ENCODE results near the gene SLC44A4.
"Not testable (repeated sequence)": the region's sequence is repeated elsewhere in the genome, so short reads cannot be mapped to it uniquely, and the experiment has no call there.

SLC44A4 gene

DNA sequence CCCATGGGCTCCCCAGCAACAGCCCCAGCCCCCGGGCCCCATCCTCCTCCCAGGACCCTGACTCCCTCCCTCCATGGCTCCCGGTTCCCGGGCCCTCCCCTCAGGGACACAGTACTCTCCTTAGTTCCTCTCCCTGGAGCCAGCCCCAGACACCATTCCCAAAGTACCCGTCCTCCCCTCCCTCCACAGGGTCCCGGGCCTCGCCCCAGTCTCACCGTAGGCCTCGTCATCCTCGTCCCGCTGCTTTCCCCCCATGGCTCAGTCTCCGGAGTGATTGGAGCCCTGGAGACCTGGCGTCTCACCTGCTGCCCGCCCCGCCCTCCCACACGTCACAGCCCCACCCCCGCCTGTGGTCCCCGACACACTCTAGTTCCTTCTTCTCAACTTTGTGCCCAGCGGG, at the start of gene SLC44A4:
SLC44A4 (minus strand) TSS at position 272 of the 400 bp plus-strand sequence; CDS start at position 255, 17 bp downstream.
- no peak within 1 kb of the TSS for H3K4me3 ChIP-seq (ENCODE audit: low read length)
- no peak within 1 kb of the TSS for H2AFZ ChIP-seq (ENCODE audit: low read depth, low read length)
- H3K27me3 ChIP-seq (ENCODE audit: insufficient read depth, low read length), result no peaks in the 10 kb centered on the region
- H3K9me3 ChIP-seq (ENCODE audit: low read length), result no peaks in the 10 kb centered on the region
- peaks cover 37% of the 10 kb centered on the region for H3K36me3 ChIP-seq (ENCODE audit: insufficient read depth, low read length)
- no peaks in the 10 kb centered on the region for H3K4me1 ChIP-seq (ENCODE audit: insufficient read depth, low read length)

DNA sequence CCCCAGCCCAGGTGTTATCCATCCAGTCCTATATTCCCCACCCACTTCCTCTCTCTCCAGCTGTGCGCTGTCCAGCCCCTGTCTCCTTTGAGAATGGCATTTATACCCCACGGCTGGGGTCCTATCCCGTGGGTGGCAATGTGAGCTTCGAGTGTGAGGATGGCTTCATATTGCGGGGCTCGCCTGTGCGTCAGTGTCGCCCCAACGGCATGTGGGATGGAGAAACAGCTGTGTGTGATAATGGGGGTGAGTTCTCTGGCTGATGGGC, 49.8 kb upstream of the SLC44A4 start:
- H2AFZ ChIP-seq (ENCODE audit: low read depth, low read length), result no peak overlapping the region
- H3K27me3 ChIP-seq (ENCODE audit: insufficient read depth, low read length), result no peaks in the 10 kb centered on the region
- peaks cover 2% of the 10 kb centered on the region for H3K4me1 ChIP-seq (ENCODE audit: insufficient read depth, low read length)
- H3K9me3 ChIP-seq (ENCODE audit: low read length), result no peaks in the 10 kb centered on the region
- H3K4me3 ChIP-seq (ENCODE audit: low read length), result no peak overlapping the region
- H3K36me3 ChIP-seq (ENCODE audit: insufficient read depth, low read length), result no peaks in the 10 kb centered on the region

DNA sequence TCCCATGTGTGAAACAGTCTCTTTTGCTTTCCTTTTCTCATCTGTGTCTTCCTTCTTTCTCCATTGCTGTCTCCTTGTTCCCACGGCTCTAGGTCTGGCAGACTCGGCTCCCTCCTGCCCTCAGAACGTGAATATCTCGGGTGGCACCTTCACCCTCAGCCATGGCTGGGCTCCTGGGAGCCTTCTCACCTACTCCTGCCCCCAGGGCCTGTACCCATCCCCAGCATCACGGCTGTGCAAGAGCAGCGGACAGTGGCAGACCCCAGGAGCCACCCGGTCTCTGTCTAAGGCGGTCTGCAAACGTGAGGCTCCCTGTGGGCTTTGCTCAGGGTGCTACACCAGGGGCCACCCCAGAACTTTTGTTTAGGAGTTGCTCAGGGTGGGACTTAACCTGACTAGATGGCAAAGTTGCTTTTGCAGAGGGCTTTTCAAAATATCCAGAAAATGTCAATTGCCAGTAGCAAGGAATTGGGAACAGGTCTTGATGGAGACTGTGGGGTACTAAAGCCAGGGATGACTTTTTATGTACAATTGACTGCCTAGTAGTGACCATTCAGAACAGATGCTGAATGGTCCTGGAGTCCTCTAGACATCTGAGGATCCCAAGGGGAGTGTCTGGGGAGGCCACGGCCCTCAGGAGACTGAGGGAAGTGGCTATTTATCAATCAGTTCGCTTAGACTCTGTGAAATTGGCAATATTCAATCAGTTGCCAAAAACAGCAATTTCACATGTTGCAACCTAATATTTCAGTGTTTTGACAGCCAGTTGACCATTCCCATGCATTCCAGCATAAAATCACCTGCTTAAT, 49.3 kb upstream of the SLC44A4 start:
- no peak overlapping the region for H3K4me3 ChIP-seq (ENCODE audit: low read length)
- H3K36me3 ChIP-seq (ENCODE audit: insufficient read depth, low read length), result no peaks in the 10 kb centered on the region

DNA sequence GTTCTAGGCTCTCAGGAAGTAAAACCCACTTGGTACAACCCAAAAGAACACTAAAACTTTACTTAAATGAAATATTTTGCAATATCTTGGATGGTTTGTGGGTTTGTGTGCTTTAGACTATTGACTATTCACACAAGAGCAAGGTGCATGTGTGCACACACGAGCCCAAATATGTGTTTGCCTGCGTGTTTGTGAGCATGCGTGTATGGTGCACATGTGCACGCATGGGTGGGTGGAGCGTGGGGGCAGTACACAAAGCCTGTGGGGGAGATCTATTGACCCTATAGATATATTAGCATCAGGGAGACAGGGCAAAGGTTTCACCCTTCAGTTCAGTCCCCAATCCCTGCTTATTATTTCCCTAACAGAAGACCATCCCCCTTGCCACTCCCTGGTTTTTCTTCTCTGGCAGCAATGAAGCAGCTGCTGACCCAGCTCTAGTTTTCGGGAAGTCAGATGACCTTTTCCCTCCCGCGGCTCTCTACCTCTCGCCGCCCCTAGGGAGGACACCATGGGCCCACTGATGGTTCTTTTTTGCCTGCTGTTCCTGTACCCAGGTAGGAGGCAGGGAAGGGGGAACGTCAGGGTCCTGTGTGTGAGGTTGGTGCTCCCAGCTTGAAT, 48.6 kb upstream of the SLC44A4 start, which contains the start of gene C2:
C2 (plus strand) TSS at position 476 of the 621 bp plus-strand sequence; CDS start at position 512, 36 bp downstream.
- peaks cover 2% of the 10 kb centered on the region for H3K4me1 ChIP-seq (ENCODE audit: insufficient read depth, low read length)
- no peaks in the 10 kb centered on the region for H3K9me3 ChIP-seq (ENCODE audit: low read length)
- H3K4me3 ChIP-seq (ENCODE audit: low read length), result no peak within 1 kb of the TSS
- no peaks in the 10 kb centered on the region for H3K27me3 ChIP-seq (ENCODE audit: insufficient read depth, low read length)
- H2AFZ ChIP-seq (ENCODE audit: low read depth, low read length), result no peak within 1 kb of the TSS
- H3K36me3 ChIP-seq (ENCODE audit: insufficient read depth, low read length), result no peaks in the 10 kb centered on the region

More for the DNA sequence above, 49.3 kb upstream of the SLC44A4 start:
- Histone ChIP-seq H2AFZ (ENCODE audit: low read depth, low read length) (no peak overlapping the region), H3K9me3 (ENCODE audit: low read length) (no peaks in the 10 kb centered on the region), H3K27me3 (ENCODE audit: insufficient read depth, low read length) (no peaks in the 10 kb centered on the region), H3K4me1 (ENCODE audit: insufficient read depth, low read length) (peaks cover 2% of the 10 kb centered on the region)

DNA sequence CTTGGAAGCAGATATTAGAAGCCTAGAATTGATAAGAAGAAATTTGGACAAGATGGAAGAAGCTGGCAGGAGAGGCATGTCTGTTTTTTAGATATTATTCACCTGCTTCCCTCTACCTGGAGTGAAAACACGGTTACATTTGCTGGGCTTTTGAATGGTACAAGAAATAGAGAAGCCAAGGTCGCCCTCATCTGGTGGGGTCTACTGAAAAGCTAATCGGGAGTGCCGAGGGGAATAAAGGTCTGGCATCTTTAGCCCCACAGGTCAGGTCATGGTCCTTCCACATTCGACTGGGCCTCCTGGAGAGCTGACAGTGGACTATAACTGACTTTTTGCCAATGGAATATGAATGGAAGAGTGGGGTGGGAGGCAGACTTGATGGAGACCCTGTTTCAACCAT, 44.1 kb upstream of the SLC44A4 start:
- Histone ChIP-seq H3K9me3 (ENCODE audit: low read length) (no peaks in the 10 kb centered on the region), H2AFZ (ENCODE audit: low read depth, low read length) (no peak overlapping the region), H3K4me3 (ENCODE audit: low read length) (no peak overlapping the region)

DNA sequence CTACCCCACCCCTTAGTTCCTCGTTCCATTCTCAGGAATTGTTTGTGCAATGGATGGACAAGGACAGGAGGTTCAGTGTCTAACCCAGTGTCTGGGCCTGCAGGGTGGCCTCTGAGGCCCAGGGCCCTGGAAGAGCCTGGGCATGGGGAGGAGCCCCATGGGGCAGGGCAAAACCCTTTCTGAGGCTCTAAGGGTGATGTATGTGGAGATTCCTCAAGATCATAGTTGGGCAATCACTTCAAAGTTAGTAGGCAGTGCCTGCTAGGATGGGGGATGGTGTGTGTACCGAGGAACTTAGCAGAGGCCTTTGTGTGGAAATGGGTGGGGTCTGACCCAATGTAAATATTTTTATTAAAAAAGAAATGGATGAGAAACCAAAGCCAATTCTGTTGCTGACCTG, 42.0 kb upstream of the SLC44A4 start:
- Histone ChIP-seq H3K9me3 (ENCODE audit: low read length) (peaks cover 2% of the 10 kb centered on the region), H3K36me3 (ENCODE audit: insufficient read depth, low read length) (no peaks in the 10 kb centered on the region), H2AFZ (ENCODE audit: low read depth, low read length) (no peak overlapping the region), H3K27me3 (ENCODE audit: insufficient read depth, low read length) (no peaks in the 10 kb centered on the region), H3K4me3 (ENCODE audit: low read length) (no peak overlapping the region), H3K4me1 (ENCODE audit: insufficient read depth, low read length) (no peaks in the 10 kb centered on the region)

More for the DNA sequence above, 44.1 kb upstream of the SLC44A4 start:
- no peaks in the 10 kb centered on the region for H3K36me3 ChIP-seq (ENCODE audit: insufficient read depth, low read length)
- peaks cover 2% of the 10 kb centered on the region for H3K4me1 ChIP-seq (ENCODE audit: insufficient read depth, low read length)
- no peaks in the 10 kb centered on the region for H3K27me3 ChIP-seq (ENCODE audit: insufficient read depth, low read length)

DNA sequence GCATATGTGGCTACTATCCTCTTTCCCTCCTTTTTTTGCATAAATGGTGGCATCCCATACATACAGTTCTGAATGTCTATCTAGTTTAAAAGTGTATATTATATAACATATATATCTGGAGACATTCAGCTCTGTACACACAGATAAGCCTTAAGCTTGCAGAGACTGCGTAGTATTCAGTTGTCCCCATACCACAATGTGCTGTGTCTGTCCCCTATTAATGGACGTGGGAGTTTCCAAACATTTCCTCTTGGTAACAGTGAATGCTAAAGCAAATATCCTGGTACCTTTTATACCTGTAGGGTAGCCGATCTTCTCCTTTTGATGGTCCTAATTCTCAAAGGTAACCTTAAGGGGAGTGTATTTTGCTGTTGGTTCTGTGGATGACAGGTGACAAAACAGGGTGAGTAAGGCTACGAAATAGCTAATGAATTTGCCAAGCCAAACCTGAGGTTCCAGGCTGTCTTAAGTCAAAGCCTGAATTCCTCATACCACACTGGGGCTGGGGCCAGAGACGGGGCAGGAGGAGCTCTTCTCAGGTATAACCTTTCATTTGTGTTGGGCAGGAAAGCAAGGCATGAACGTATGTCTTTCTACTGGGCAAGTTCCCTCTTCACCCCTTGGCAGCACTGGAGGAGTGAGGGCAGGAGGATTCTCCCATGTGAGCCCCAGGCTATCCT, 41.0 kb upstream of the SLC44A4 start:
- Histone ChIP-seq H3K27me3 (ENCODE audit: insufficient read depth, low read length) (no peaks in the 10 kb centered on the region), H3K9me3 (ENCODE audit: low read length) (peaks cover 3% of the 10 kb centered on the region), H2AFZ (ENCODE audit: low read depth, low read length) (no peak overlapping the region), H3K4me3 (ENCODE audit: low read length) (no peak overlapping the region), H3K36me3 (ENCODE audit: insufficient read depth, low read length) (no peaks in the 10 kb centered on the region), H3K4me1 (ENCODE audit: insufficient read depth, low read length) (no peaks in the 10 kb centered on the region)

DNA sequence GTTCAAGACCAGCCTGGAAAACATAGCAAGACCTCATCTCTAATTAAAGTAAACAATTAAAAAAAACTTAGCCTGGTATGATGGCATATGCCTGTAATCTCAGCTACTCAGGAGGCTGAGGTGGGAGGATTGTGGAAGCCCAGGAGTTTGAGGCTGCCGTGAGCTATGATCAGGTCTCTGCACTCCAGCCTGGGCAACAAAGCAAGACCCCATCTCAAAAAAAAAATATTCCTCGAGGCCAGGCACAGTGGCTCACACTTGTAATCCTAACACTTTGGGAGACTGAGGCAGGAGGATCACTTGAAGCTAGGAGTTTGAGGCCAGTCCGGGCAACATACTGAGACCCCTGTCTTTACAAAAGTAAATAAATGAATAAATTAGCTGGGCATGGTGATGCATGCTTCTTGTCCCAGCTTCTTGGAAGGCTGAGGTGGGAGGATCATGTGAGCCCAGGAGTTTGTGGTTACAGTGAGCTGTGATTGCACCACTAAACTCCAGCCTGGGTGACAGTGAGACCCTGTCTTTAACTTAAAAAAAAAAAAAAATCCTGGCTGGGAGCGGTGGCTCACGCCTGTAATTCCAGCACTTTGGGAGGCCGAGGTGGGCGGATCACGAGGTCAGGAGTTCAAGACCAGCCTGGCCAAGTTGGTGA, 39.4 kb upstream of the SLC44A4 start:
- H3K36me3 ChIP-seq (ENCODE audit: insufficient read depth, low read length), result no peaks in the 10 kb centered on the region
- H3K27me3 ChIP-seq (ENCODE audit: insufficient read depth, low read length), result no peaks in the 10 kb centered on the region
- no peak overlapping the region for H3K4me3 ChIP-seq (ENCODE audit: low read length)
- peaks cover 3% of the 10 kb centered on the region for H3K9me3 ChIP-seq (ENCODE audit: low read length)
- H3K4me1 ChIP-seq (ENCODE audit: insufficient read depth, low read length), result no peaks in the 10 kb centered on the region
- no peak overlapping the region for H2AFZ ChIP-seq (ENCODE audit: low read depth, low read length)

DNA sequence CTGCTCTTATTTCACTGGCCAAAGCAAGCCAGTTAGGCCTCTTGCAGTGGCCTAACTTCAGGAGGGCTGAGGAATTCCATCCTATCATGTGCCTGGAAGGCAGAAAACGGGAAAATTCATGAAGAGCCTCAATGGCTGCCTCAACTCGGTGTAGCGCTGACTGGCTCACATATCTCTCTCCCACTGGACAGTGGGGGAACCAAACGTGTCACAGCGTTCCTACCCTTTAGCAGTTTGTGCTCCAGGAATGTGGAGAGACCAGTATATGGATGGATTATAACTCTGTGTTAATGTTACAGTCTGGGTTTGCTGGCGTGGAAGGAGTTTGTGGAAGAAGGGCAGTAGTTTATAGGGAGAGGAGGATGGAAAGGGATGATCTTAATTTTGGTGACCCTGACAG, 37.0 kb upstream of the SLC44A4 start:
- H3K9me3 ChIP-seq (ENCODE audit: low read length), result peaks cover 3% of the 10 kb centered on the region
- H3K4me3 ChIP-seq (ENCODE audit: low read length), result no peak overlapping the region
- no peak overlapping the region for H2AFZ ChIP-seq (ENCODE audit: low read depth, low read length)
- H3K36me3 ChIP-seq (ENCODE audit: insufficient read depth, low read length), result no peaks in the 10 kb centered on the region
- H3K4me1 ChIP-seq (ENCODE audit: insufficient read depth, low read length), result peaks cover 3% of the 10 kb centered on the region
- no peaks in the 10 kb centered on the region for H3K27me3 ChIP-seq (ENCODE audit: insufficient read depth, low read length)

DNA sequence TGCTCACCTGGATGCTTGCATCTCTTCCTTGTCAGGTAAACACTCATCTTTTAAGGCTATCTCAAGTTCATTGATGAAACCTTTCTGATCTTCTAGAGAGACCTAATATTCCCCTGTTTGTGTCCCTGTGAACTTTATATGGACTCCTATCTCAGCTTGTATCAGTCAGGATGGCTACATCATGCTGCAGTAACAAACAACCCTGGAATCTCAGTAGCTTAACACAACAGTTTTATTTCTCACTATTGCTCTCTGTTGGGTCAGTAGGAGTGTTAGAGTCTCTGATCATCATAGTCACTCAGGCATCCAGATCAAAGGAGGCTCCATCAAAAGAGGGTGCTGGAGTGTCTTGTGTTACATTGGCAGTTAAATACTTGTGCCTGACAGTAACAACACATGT, 36.6 kb upstream of the SLC44A4 start:
- H3K4me3 ChIP-seq (ENCODE audit: low read length), result no peak overlapping the region
- peaks cover 3% of the 10 kb centered on the region for H3K9me3 ChIP-seq (ENCODE audit: low read length)
- no peaks in the 10 kb centered on the region for H3K27me3 ChIP-seq (ENCODE audit: insufficient read depth, low read length)
- no peaks in the 10 kb centered on the region for H3K36me3 ChIP-seq (ENCODE audit: insufficient read depth, low read length)
- H3K4me1 ChIP-seq (ENCODE audit: insufficient read depth, low read length), result peaks cover 3% of the 10 kb centered on the region
- H2AFZ ChIP-seq (ENCODE audit: low read depth, low read length), result no peak overlapping the region

DNA sequence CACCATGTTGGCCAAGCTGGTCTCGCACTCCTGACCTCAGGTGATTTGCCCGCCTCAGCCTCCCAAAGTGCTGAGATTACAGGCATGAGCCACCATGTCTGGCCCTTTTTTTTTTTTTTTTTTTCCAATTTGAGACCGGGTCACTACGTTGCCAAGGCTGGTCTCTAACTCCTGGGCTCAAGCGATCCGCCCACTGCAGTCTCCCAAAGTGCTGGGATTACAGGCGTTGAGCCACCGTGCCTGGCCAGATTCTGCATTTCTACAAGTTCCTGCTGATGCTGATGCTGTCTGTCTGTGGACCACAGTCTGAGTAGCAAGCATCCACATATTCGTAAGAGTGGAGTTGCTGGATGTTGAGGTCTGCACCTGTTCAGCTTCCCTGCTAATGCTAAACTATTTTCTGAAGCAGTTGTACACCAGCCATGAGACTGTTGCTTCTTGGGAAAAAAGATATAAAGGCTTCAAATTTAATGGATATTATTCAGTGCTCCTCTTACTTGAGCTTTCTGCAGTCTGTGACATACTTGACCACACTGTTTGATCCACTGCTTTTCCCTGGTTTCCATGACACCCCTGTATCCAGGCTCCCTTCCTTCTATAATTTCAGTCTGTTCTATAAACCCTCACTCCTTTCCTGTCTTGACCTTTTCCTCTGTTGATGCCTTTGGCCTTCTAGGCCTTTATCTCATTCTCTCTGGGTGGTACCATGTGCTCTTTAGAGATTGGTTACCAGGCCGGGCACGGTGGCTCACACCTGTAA, 33.2 kb upstream of the SLC44A4 start:
- H3K4me3 ChIP-seq (ENCODE audit: low read length), result no peak overlapping the region
- peaks cover 3% of the 10 kb centered on the region for H3K4me1 ChIP-seq (ENCODE audit: insufficient read depth, low read length)
- no peaks in the 10 kb centered on the region for H3K27me3 ChIP-seq (ENCODE audit: insufficient read depth, low read length)
- peaks cover 3% of the 10 kb centered on the region for H3K9me3 ChIP-seq (ENCODE audit: low read length)
- H3K36me3 ChIP-seq (ENCODE audit: insufficient read depth, low read length), result no peaks in the 10 kb centered on the region
- H2AFZ ChIP-seq (ENCODE audit: low read depth, low read length), result no peak overlapping the region

DNA sequence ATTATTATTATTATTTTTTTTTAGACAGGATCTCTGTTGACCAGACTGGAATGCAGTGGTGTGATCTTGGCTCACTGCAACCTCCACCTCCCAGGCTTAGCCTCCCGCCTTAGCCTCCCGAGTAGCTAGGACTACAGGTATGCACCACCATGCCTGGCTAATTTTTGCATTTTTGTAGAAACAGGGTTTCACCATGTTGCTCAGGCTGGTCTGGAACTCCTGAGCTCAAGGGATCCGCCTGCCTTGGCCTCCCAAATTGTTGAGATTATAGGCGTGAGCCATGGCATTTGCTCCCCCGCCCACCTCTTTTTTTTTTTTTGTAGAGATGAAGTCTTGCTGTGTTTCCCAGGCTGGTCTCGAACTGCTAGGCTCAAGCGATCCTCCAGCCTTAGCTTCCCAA, 30.5 kb upstream of the SLC44A4 start:
- not testable (repeated sequence) for H3K27me3 ChIP-seq (ENCODE audit: insufficient read depth, low read length); H3K9me3 ChIP-seq (ENCODE audit: low read length); H2AFZ ChIP-seq (ENCODE audit: low read depth, low read length); H3K36me3 ChIP-seq (ENCODE audit: insufficient read depth, low read length); H3K4me1 ChIP-seq (ENCODE audit: insufficient read depth, low read length); H3K4me3 ChIP-seq (ENCODE audit: low read length)

Measured in neuron (in vitro differentiated cells).